H1 (cell line): ENCODE measurements around the gene WDR76. TPM values are rescaled to one million over a fixed set of nuclear protein-coding genes. Genes with fewer than 3 reads are reported as not detected.

ENCODE experiments used
- ASH2L ChIP-seq: fragments of 200-600, 300-600 bp; sonication (generic); IDR thresholded peaks from one replicate; pipeline ENCODE4 v1.7.1; 2017; ENCODE audit warnings: low read length
- BACH1 ChIP-seq: IDR thresholded peaks from 2 replicates; pipeline ENCODE4 v1.6.1; 2012; ENCODE audit warnings: low read length, improper control_type of control experiment
- BCL11A ChIP-seq, 2 experiments: IDR thresholded peaks; one replicate each; pipeline ENCODE4 v1.6.1; 2011; ENCODE audit warnings: low read depth in 2 of 2, low read length in 2 of 2, mild to moderate bottlenecking in 2 of 2
- CBX8 ChIP-seq: fragments of 300-800, 300-1000 bp; sonication (generic); IDR thresholded peaks from 2 replicates; pipeline ENCODE4 v1.7.1; 2016; ENCODE audit warnings: low read depth, low read length, borderline replicate concordance
- EZH2 ChIP-seq: fragments of 200-600 bp; sonication (generic); IDR thresholded peaks from 2 replicates; pipeline ENCODE4 v1.7.1; 2012; ENCODE audit warnings: low read depth, mild to moderate bottlenecking, moderate library complexity, low read length, inconsistent platforms; ENCODE audit not compliant: severe bottlenecking
- FOSL1 ChIP-seq: IDR thresholded peaks from 2 replicates; pipeline ENCODE4 v1.6.1; 2011; ENCODE audit warnings: mild to moderate bottlenecking, low read depth, low read length, moderate library complexity; ENCODE audit not compliant: insufficient read depth
- HDAC6 ChIP-seq: IDR thresholded peaks from one replicate; pipeline ENCODE4 v1.7.1; 2012; ENCODE audit warnings: low read depth, mild to moderate bottlenecking, inconsistent platforms, low read length, moderate library complexity
- KDM1A ChIP-seq: fragments of 200-600, 300-600 bp; sonication (generic); IDR thresholded peaks from 2 replicates; pipeline ENCODE4 v1.7.1; 2016; ENCODE audit warnings: mild to moderate bottlenecking, low read length, borderline replicate concordance
- KDM4A ChIP-seq: IDR thresholded peaks from one replicate; pipeline ENCODE4 v1.7.1; 2012; ENCODE audit warnings: low read depth, mild to moderate bottlenecking, moderate library complexity, low read length, inconsistent platforms; ENCODE audit not compliant: severe bottlenecking
- KDM5A ChIP-seq: fragments of 200-600 bp; IDR thresholded peaks from 2 replicates; pipeline ENCODE4 v1.7.1; 2012; ENCODE audit warnings: mild to moderate bottlenecking, low read length, inconsistent platforms, mixed read lengths
- POLR2A ChIP-seq, 2 experiments: IDR thresholded peaks; 1 replicate in 1 of 2; 2 replicates in 1 of 2; pipeline ENCODE4 v1.6.1; 2011; ENCODE audit warnings: low read depth in 2 of 2, low read length in 2 of 2, mild to moderate bottlenecking in 2 of 2; ENCODE audit errors: control extremely low read depth in 1 of 2
- POU5F1 ChIP-seq: IDR thresholded peaks from 2 replicates; pipeline ENCODE4 v1.6.1; 2011; ENCODE audit warnings: low read depth, mild to moderate bottlenecking, low read length, moderate library complexity
- RBBP5 ChIP-seq: IDR thresholded peaks from 2 replicates; pipeline ENCODE4 v1.7.1; 2012; ENCODE audit warnings: low read depth, mild to moderate bottlenecking, inconsistent platforms, low read length, moderate library complexity, borderline replicate concordance
- SAP30 ChIP-seq: fragments of 300-600 bp; sonication (generic); IDR thresholded peaks from 2 replicates; pipeline ENCODE4 v1.7.1; 2012; ENCODE audit warnings: low read length, moderate library complexity, mild to moderate bottlenecking, inconsistent platforms; ENCODE audit not compliant: insufficient read depth, insufficient replicate concordance
- SIX5 ChIP-seq: IDR thresholded peaks from 2 replicates; pipeline ENCODE4 v1.6.1; 2011; ENCODE audit warnings: mild to moderate bottlenecking, low read depth, low read length
- SP1 ChIP-seq: IDR thresholded peaks from 2 replicates; pipeline ENCODE4 v1.6.1; 2011; ENCODE audit warnings: low read depth, low read length
- SP2 ChIP-seq: IDR thresholded peaks from 2 replicates; pipeline ENCODE4 v1.6.1; 2012; ENCODE audit warnings: mild to moderate bottlenecking, low read length, inconsistent platforms
- TBP ChIP-seq: IDR thresholded peaks from 2 replicates; pipeline ENCODE4 v1.6.1; 2011; ENCODE audit warnings: low read depth, low read length, improper control_type of control experiment
- TEAD4 ChIP-seq: IDR thresholded peaks from 2 replicates; pipeline ENCODE4 v1.6.1; 2012; ENCODE audit warnings: low read depth, low read length, inconsistent platforms, mixed read lengths
- polyA plus RNA-seq, 7 experiments: library from polyadenylated mRNA; depleted of rRNA in 3 of 7; stranded (reverse) in 5 of 7; unstranded in 2 of 7; fragments of >200 nt in 5 of 7; fragments of 200-250 nt in 2 of 7; gene quantifications; 1 replicate in 5 of 7; 2 replicates in 1 of 7; 4 replicates in 1 of 7; pipeline versions ENCODE4 v1.2.1 to v1.2.3, GENCODE V29; 2011 to 2013; ENCODE audit warnings: missing spikeins in 2 of 7, mixed read lengths in 2 of 7
- total RNA-seq: library from RNA; stranded (reverse); fragmentation: NEBNext Ultra II Directional; extraction: Animal tissue kit (Norgen Biotek cat#: 25700); gene quantifications from 2 replicates; pipeline ENCODE4 v1.2.1, GENCODE V29; 2021
- TF ChIP-seq, protein P1 (sequence below), 3 experiments: IDR thresholded peaks; 1 replicate in 2 of 3; 2 replicates in 1 of 3; pipeline versions ENCODE4 v1.5.1 to v1.6.1; 2011; ENCODE audit warnings: low read length in 3 of 3, mild to moderate bottlenecking in 3 of 3, inconsistent platforms in 2 of 3, low read depth in 1 of 3, moderate library complexity in 1 of 3; ENCODE audit not compliant: insufficient read depth in 1 of 3; ENCODE audit errors: control extremely low read depth in 1 of 3
- TF ChIP-seq, protein P2 (sequence below): IDR thresholded peaks from 2 replicates; pipeline ENCODE4 v1.6.1; 2012; ENCODE audit warnings: inconsistent platforms
- TF ChIP-seq, protein P3 (sequence below): IDR thresholded peaks from 2 replicates; pipeline ENCODE4 v1.6.1; 2011; ENCODE audit warnings: low read depth, mild to moderate bottlenecking, low read length; ENCODE audit not compliant: insufficient read depth

The WDR76 gene
- total and polyA plus RNA-seq, 2 of the 8 experiments (the other 6 are each of a cell fraction or from before 2014, with no cell fraction given), result 4.1 to 18.9 TPM

DNA sequence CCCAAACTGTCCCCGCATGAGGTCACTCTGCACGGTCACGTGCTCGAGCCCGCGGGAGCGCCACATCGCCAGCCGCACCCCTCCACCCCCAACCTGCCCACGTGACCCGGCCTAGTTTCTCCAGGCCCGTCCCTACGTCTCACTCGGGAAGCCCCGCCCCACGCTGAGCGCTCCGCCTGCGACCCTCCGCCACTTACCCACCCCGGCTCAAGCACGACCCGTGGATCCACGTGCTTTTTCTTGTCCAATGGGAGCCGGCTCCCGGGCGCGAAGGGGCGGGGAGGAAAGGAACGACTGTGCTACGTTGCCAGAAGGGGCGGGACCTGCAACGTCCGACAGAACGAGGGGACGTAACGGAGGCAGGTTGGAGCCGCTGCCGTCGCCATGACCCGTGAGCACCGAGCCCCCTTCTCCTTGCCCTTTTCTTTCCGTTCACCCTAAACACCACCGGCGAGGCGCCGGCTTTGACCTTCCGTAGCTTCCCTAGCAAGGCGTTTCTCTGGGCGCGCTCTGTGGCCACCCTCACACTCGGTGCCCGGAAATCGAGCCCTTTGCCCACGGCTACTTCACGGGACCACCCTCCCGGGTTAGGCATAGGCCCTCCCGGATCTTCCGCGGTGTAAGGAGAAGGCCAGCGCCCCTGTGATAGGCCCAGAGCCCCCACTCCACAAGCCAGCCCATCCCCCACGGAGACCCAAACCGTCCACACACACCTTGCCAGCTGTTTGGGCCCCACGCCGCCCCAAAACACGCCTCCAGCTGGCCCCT is 34.6 kb upstream of the WDR76 start, which contains the start of gene SERF2 (continued):
- TF ChIP-seq TEAD4 (no peak), SIX5 (no peak), CBX8 (no peak), POU5F1 (no peak), HDAC6 (no peak), KDM4A (no peak), BACH1 (peak; percentile 71; the same call in 1 of the 2 replicates), KDM1A (no peak), EZH2 (no peak), FOSL1 (no peak), BCL11A (IDR thresholded peaks at IDR 0.05; ENCODE audit: low read depth in 2 of 2, low read length in 2 of 2) (no peak), TBP (peak; percentile 71; the same call in 1 of the 2 replicates), SP2 (no peak), ASH2L (peak; percentile 38), RBBP5 (no peak), SP1 (peak; percentile 78; the same call in 1 of the 2 replicates), POLR2A (IDR thresholded peaks at IDR 0.05; ENCODE audit: control extremely low read depth in 1 of 2, low read depth in 2 of 2, low read length in 2 of 2) (peak; percentile 98 to 99), KDM5A (no peak), SAP30 (peak; percentile 42)
- TF ChIP-seq, protein P1, sequence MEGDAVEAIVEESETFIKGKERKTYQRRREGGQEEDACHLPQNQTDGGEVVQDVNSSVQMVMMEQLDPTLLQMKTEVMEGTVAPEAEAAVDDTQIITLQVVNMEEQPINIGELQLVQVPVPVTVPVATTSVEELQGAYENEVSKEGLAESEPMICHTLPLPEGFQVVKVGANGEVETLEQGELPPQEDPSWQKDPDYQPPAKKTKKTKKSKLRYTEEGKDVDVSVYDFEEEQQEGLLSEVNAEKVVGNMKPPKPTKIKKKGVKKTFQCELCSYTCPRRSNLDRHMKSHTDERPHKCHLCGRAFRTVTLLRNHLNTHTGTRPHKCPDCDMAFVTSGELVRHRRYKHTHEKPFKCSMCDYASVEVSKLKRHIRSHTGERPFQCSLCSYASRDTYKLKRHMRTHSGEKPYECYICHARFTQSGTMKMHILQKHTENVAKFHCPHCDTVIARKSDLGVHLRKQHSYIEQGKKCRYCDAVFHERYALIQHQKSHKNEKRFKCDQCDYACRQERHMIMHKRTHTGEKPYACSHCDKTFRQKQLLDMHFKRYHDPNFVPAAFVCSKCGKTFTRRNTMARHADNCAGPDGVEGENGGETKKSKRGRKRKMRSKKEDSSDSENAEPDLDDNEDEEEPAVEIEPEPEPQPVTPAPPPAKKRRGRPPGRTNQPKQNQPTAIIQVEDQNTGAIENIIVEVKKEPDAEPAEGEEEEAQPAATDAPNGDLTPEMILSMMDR (IDR thresholded peaks at IDR 0.05; ENCODE audit: control extremely low read depth in 1 of 3, insufficient read depth in 1 of 3, low read depth in 1 of 3, low read length in 3 of 3), result no peak
- TF ChIP-seq, protein P2, sequence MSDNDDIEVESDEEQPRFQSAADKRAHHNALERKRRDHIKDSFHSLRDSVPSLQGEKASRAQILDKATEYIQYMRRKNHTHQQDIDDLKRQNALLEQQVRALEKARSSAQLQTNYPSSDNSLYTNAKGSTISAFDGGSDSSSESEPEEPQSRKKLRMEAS, result peak; percentile 96
- TF ChIP-seq, protein P3, sequence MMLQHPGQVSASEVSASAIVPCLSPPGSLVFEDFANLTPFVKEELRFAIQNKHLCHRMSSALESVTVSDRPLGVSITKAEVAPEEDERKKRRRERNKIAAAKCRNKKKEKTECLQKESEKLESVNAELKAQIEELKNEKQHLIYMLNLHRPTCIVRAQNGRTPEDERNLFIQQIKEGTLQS, result peak; percentile 95
